Naive B cell (primary cell): Measurements from ENCODE around the gene CD8A. TPM values are rescaled to one million over a fixed set of nuclear protein-coding genes. Genes with fewer than 3 reads are reported as not detected.
A peak's percentile ranks its signal among the peaks of the same experiment; 100 is the strongest.

ENCODE experiments used
- ATAC-seq, 2 donors: fragments of 150-1000 bp; cut with Tn5 transposase; 2 replicates each; pipeline ENCODE4 v1.10.0; 2021; ENCODE audit warnings: low read depth in 2 of 2, mild to moderate bottlenecking in 2 of 2, moderate library complexity in 2 of 2
- DNase-seq: peaks from one replicate; pipeline ENCODE4 v3.0.0; 2022
- H3K27ac Mint-ChIP-seq, 6 donors: one replicate each; pipeline ENCODE4 v1.8.0; 2020 to 2022; ENCODE audit warnings: mild to moderate bottlenecking in 6 of 6, mixed read lengths in 6 of 6, moderate library complexity in 5 of 6, inconsistent platforms in 2 of 6
- H3K27me3 Mint-ChIP-seq, 3 donors: one replicate each; pipeline ENCODE4 v1.8.0; 2021 to 2022; ENCODE audit warnings: mixed read lengths in 3 of 3, mild to moderate bottlenecking in 1 of 3
- H3K36me3 Mint-ChIP-seq, 2 donors: one replicate each; pipeline ENCODE4 v1.8.0; 2020 to 2022; ENCODE audit warnings: mixed read lengths in 2 of 2, inconsistent platforms in 1 of 2, mild to moderate bottlenecking in 1 of 2
- H3K4me1 Mint-ChIP-seq, 3 donors: one replicate each; pipeline ENCODE4 v1.8.0; 2020 to 2022; ENCODE audit warnings: mixed read lengths in 3 of 3, inconsistent platforms in 1 of 3, mild to moderate bottlenecking in 1 of 3, moderate library complexity in 1 of 3
- H3K4me3 Mint-ChIP-seq, 8 donors: one replicate each; pipeline ENCODE4 v1.8.0; 2020 to 2022; ENCODE audit warnings: mild to moderate bottlenecking in 8 of 8, mixed read lengths in 8 of 8, moderate library complexity in 8 of 8, inconsistent platforms in 2 of 8
- H3K9me3 Mint-ChIP-seq, 7 donors: one replicate each; pipeline ENCODE4 v1.8.0; 2020 to 2022; ENCODE audit warnings: mixed read lengths in 7 of 7, mild to moderate bottlenecking in 5 of 7, inconsistent platforms in 2 of 7, moderate library complexity in 1 of 7
- polyA plus RNA-seq, 6 donors: library from polyadenylated mRNA; unstranded; fragments of 300-500 nt; fragmentation: Illumina TruSeq; gene quantifications; one replicate each; pipeline ENCODE4 v1.2.3, GENCODE V29; 2021; ENCODE audit warnings: low read depth in 6 of 6

Gene CD8A
- polyA plus RNA-seq, 6 donors from 2014 or later, result 0.59 to 1.9 (median 1.0) TPM; not detected in 2

- peak; percentile 94 to 97 for ATAC-seq
Measured at GRCh38 chr2:86783615-86784339, 6.9 kb downstream of the CD8A start.

GRCh38 chr2:86782748-86783147, 8.0 kb downstream of the CD8A start:
- H3K36me3 Mint-ChIP-seq, result no peaks in the 10 kb centered on the region
- H3K4me1 Mint-ChIP-seq, result peaks cover 12 to 35% (median 22%) of the 10 kb centered on the region in 3 donors
- ATAC-seq, result no peak
- no peak overlapping the region for H3K4me3 Mint-ChIP-seq
- peaks cover 3 to 5% (median 4%) of the 10 kb centered on the region in 3 donors for H3K27me3 Mint-ChIP-seq
- no peaks in the 10 kb centered on the region for H3K9me3 Mint-ChIP-seq
- no peak for DNase-seq
- H3K27ac Mint-ChIP-seq, result no peak overlapping the region

More at GRCh38 chr2:86783615-86784339, 6.9 kb downstream of the CD8A start:
- Mint-ChIP-seq H3K9me3 (no peaks in the 10 kb centered on the region), H3K4me3 (peak overlapping the region in 5 of 8 donors; percentile 1 to 50 (median 25)), H3K27me3 (peaks cover 6 to 12% (median 8%) of the 10 kb centered on the region in 3 donors), H3K4me1 (peaks cover 12 to 35% (median 22%) of the 10 kb centered on the region in 3 donors), H3K27ac (peak overlapping the region; percentile 17 to 72 (median 61)), H3K36me3 (no peaks in the 10 kb centered on the region)
- DNase-seq, result peak; percentile 30

GRCh38 chr2:86781363-86781762, 9.3 kb downstream of the CD8A start:
- Mint-ChIP-seq H3K27me3 (no peaks in the 10 kb centered on the region), H3K36me3 (no peaks in the 10 kb centered on the region), H3K27ac (no peak overlapping the region), H3K4me1 (peaks cover 12 to 35% (median 22%) of the 10 kb centered on the region in 3 donors), H3K9me3 (no peaks in the 10 kb centered on the region), H3K4me3 (no peak overlapping the region)
- DNase-seq, result no peak
- ATAC-seq, result no peak

- H3K27ac Mint-ChIP-seq, result no peak overlapping the region
- H3K9me3 Mint-ChIP-seq, result no peaks in the 10 kb centered on the region
- no peak overlapping the region for H3K4me3 Mint-ChIP-seq
- no peaks in the 10 kb centered on the region for H3K27me3 Mint-ChIP-seq
- peaks cover 0 to under 1% of the 10 kb centered on the region in 2 donors for H3K36me3 Mint-ChIP-seq
- H3K4me1 Mint-ChIP-seq, result peaks cover 12 to 31% (median 22%) of the 10 kb centered on the region in 3 donors
- DNase-seq, result no peak
- ATAC-seq, result no peak
Measured at GRCh38 chr2:86779971-86780370, 10.7 kb downstream of the CD8A start.

DNA sequence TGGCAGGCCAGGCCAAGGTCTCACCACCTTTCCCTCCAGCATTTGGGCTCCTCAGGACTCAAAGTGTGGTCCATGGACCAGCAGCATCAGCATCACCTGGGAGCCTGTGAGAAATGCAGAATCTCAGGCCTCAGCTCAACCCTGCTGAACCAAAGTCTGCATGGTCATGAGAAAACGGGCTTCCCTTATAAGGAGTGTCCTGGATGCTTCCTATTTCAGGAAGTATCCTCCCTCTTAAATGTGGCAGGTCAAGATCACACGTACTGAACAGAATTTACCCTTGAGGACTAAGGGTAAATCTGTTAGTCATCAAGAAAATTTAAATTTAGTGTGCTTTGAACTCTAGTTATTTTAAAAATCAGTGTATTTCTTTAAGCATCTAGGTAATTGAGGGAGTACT, 11.8 kb downstream of the CD8A start:
- no peak for DNase-seq
- no peak for ATAC-seq
- Mint-ChIP-seq H3K27ac (peak overlapping the region in 1 of 6 donors; percentile 42), H3K4me3 (no peak overlapping the region), H3K9me3 (no peaks in the 10 kb centered on the region), H3K27me3 (no peaks in the 10 kb centered on the region), H3K4me1 (peaks cover 7 to 22% (median 13%) of the 10 kb centered on the region in 3 donors), H3K36me3 (peaks cover 8% of the 10 kb centered on the region in 2 donors)

DNA sequence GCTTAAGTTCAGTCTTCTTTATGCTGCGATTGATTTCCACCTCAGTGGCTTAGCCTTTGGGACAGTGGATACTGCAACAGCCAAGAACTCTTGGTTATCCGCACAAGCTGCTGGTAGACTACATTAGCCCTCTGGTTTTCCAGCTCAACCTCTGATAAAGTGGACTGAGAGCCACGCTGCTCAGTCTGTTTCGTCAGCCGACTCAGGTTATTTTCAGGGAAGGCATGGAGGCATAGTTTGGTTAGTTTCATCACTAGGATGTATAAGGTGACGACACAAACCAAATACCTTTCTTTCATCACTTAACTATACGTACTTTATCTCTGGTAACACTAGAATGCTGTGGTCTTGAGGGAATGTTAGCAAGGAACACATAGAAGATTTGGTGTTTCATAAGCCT, 14.2 kb downstream of the CD8A start:
- Mint-ChIP-seq H3K36me3 (peaks cover 8 to 22% of the 10 kb centered on the region in 2 donors), H3K4me1 (peaks cover 3 to 5% (median 4%) of the 10 kb centered on the region in 3 donors)
- ATAC-seq, result no peak

GRCh38 chr2:86775338-86775737, 15.4 kb downstream of the CD8A start:
- Mint-ChIP-seq H3K36me3 (peaks cover 8 to 33% of the 10 kb centered on the region in 2 donors), H3K4me3 (peak overlapping the region in 1 of 8 donors; percentile 57), H3K27me3 (no peaks in the 10 kb centered on the region), H3K9me3 (no peaks in the 10 kb centered on the region), H3K4me1 (no peaks in the 10 kb centered on the region), H3K27ac (no peak overlapping the region)
- DNase-seq (no peak), ATAC-seq (no peak)

More for the DNA sequence above, 14.2 kb downstream of the CD8A start:
- Mint-ChIP-seq H3K27me3 (no peaks in the 10 kb centered on the region), H3K4me3 (no peak overlapping the region), H3K27ac (peak overlapping the region in 2 of 6 donors; percentile 1 to 31), H3K9me3 (no peaks in the 10 kb centered on the region)
- DNase-seq, result no peak

DNA sequence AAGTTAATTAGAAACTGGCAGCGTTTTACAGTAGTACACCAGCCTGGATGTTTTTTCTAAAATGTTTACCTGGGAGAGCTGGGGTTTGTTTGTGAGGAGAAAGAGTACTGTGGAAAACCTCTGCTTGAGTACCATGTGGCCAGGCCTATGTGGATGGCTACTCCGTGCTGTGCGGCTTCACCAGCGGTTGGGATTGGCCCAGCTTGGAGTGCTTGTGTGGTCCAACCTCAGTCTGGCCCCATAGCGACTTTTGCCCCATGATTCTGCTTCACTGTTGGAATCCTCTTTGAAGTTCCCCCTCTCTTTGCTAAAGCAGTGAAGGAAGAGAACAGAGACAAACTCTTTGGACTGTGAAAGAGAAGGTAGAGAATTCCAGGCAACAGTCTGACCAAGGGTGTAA, 15.9 kb downstream of the CD8A start:
- DNase-seq (no peak), ATAC-seq (no peak)
- H3K36me3 Mint-ChIP-seq, result peaks cover 8 to 38% of the 10 kb centered on the region in 2 donors
- peak overlapping the region in 1 of 6 donors; percentile 26 for H3K27ac Mint-ChIP-seq
- H3K27me3 Mint-ChIP-seq, result no peaks in the 10 kb centered on the region
- no peak overlapping the region for H3K4me3 Mint-ChIP-seq
- H3K4me1 Mint-ChIP-seq, result no peaks in the 10 kb centered on the region
- H3K9me3 Mint-ChIP-seq, result no peaks in the 10 kb centered on the region

DNA sequence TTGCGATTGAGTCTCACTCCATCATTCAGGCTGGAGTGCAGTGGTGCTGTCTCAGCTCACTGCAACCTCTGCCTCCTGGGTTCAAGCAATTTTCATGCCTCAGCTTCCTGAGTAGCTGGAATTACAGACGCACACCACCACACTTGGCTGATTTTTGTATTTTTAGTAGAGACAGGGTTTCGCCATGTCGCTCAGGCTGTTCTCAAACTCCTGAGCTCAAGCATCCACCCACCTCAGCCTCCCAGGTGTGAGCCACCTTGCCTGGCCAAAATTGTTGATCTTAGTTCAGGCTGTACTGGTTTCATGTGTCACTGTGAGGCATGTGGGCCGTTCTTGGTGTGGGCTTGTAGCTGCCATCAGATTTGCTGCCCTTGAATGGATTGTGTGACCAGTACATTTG, 18.1 kb downstream of the CD8A start:
- H3K4me3 Mint-ChIP-seq, result no peak overlapping the region
- no peaks in the 10 kb centered on the region for H3K27me3 Mint-ChIP-seq
- H3K4me1 Mint-ChIP-seq, result no peaks in the 10 kb centered on the region
- no peak overlapping the region for H3K27ac Mint-ChIP-seq
- H3K36me3 Mint-ChIP-seq, result peaks cover 15 to 45% of the 10 kb centered on the region in 2 donors
- no peaks in the 10 kb centered on the region for H3K9me3 Mint-ChIP-seq
- ATAC-seq (no peak), DNase-seq (no peak)

DNA sequence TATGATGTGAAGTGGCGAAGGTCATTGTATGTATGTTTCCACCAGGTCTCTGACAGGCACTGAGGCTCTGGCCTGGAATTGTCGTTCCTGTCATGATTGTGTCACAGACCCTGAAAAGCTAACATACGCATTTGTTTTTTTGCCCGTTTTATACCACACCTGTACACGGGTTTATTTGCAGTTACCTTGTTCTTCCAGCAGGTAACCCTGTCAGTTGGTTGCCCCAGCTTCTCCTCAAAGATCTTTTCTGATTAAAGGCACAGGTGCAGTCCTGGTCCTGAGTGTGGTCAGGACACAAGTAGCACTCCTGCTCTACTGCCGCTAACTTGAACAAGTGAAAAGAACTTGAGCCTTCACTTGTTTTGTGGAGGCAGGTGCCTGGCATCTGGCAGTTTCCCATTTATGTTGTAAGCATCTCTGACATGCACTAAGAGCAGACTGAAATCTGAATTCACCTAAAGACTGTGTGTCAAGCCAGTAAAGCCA, 19.9 kb downstream of the CD8A start:
- ATAC-seq, result no peak
- Mint-ChIP-seq H3K9me3 (no peaks in the 10 kb centered on the region), H3K36me3 (peaks cover 15 to 45% of the 10 kb centered on the region in 2 donors), H3K27me3 (no peaks in the 10 kb centered on the region), H3K4me1 (no peaks in the 10 kb centered on the region), H3K4me3 (no peak overlapping the region), H3K27ac (peak overlapping the region in 3 of 6 donors; percentile 33 to 56 (median 43))
- DNase-seq, result no peak

GRCh38 chr2:86769838-86770237, 20.9 kb downstream of the CD8A start:
- ATAC-seq (no peak), DNase-seq (no peak)
- peak overlapping the region in 1 of 6 donors; percentile 58 for H3K27ac Mint-ChIP-seq
- no peaks in the 10 kb centered on the region for H3K27me3 Mint-ChIP-seq
- no peak overlapping the region for H3K4me3 Mint-ChIP-seq
- peaks cover 14 to 44% of the 10 kb centered on the region in 2 donors for H3K36me3 Mint-ChIP-seq
- peaks cover 0 to 2% (median 1%) of the 10 kb centered on the region in 3 donors for H3K4me1 Mint-ChIP-seq
- no peaks in the 10 kb centered on the region for H3K9me3 Mint-ChIP-seq

DNA sequence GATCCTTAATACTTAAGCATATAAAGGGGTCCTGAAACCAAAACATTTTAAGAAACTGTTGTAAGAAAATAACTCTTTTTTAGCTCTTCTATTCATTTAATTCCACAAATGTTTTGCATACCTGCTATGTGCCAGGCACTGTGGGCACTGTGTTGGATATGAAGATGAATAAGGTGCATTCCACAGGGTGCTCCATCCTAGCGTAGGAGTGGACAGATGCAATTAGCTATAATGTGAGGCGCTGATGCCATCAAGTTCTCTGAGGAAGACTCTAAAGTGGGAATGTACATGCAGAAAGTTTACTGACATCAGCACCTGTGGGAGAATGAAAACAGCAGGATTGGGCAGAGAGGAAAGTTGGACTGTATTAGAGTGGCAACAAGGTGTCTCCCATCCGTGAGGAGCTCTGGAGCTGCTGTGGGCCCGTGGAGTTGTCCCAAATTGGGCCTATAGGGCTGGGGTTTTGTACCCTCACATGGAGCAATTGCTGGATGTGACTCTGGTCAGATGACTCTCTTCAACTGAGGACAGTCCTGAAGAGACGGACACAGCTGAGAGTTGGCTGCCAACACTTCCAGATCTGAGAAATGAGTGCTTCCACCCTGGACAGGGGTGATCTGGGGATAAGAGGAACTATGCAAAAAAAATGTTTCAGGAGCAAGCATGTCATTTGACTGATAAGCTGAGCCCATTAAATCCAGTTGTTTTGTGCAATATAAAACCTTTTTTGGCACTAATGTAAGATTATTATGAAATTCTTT, 22.3 kb downstream of the CD8A start:
- Mint-ChIP-seq H3K27ac (peak overlapping the region in 1 of 6 donors; percentile 89), H3K27me3 (no peaks in the 10 kb centered on the region), H3K9me3 (no peaks in the 10 kb centered on the region), H3K36me3 (peaks cover 7 to 31% of the 10 kb centered on the region in 2 donors), H3K4me1 (peaks cover 0 to 10% (median 6%) of the 10 kb centered on the region in 3 donors), H3K4me3 (no peak overlapping the region)
- ATAC-seq (no peak), DNase-seq (no peak)

DNA sequence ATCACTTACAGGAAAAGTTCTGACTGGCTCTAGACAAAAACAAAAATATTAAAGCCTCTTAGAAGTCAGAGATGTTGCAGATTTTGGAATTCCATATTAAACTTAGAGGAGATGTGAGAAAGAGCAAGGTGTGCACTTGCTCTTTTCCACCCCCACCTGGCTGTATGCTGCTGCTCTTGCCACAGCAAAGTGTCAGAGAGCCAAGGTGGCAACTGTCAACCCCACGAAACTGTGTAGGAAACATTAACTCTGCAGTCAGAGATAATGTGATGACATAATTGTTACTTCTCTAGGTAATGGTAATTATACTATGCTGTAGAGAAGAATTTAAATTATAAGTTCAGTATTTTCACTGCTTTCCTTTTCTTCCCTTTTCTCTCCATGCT, 25.4 kb downstream of the CD8A start:
- Mint-ChIP-seq H3K4me1 (peaks cover 10 to 17% (median 10%) of the 10 kb centered on the region in 3 donors), H3K27me3 (no peaks in the 10 kb centered on the region), H3K4me3 (no peak overlapping the region), H3K27ac (no peak overlapping the region), H3K9me3 (no peaks in the 10 kb centered on the region), H3K36me3 (peaks cover 14 to 16% of the 10 kb centered on the region in 2 donors)
- DNase-seq (no peak), ATAC-seq (no peak)
